HG03095 (cell line): ENCODE results near the gene PDSS2.
"Not testable (repeated sequence)": the region's sequence is repeated elsewhere in the genome, so short reads cannot be mapped to it uniquely, and the experiment has no call there.

Experiments
- ATAC-seq: cut with Tn5 transposase; IDR thresholded peaks from one replicate; pipeline ENCODE4 v1.9.1; 2021; ENCODE audit warnings: moderate library complexity; ENCODE audit not compliant: unreplicated experiment

Gene PDSS2

GRCh38 chr6:107280001-107280400 lies 179.4 kb downstream of the PDSS2 start:
- ATAC-seq = not testable (repeated sequence)

DNA sequence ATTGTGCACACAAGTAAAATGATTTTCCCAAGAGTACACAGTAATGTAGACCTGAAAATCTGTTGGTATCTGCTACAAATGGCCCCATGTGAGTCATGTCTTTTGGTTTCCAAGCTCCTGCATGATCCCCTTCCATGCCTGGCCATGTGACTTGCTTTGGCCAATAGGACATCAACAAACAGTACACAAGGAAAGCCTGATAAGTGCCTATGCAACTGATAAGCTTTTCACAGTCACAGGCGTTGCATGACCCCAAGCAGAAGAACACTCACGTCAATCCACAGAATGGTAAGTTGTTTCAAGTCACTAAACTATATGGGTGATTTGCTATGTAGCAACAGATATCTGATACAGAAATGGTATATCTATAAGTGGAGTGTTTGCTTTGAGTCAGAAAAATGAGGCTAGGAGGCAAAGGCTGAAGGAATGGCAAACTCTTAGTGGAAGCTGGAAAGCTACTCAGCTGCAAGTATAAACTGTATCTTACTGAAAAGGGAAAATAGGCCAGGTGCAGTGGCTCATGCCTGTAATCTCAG lies 184.0 kb downstream of the PDSS2 start:
- ATAC-seq = no peak

DNA sequence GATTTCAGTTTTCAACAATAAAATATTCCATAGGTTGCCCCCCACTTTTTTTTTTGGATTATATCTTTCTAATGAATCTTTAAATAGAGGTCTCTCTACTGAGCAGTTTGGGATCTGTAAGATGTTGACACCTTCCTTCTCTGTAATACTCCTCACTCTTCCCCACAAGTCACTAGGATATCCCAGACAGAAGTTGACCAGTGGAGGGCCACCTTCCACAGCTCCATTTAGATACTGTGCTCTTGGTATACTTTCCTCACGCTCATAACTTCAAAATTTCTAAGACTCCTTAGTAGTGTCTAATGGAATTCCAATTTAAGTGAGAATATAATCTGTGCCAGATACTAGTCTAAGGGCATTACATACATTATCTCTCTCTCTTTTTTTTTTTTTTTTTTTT lies 185.1 kb downstream of the PDSS2 start:
- ATAC-seq = no peak

DNA sequence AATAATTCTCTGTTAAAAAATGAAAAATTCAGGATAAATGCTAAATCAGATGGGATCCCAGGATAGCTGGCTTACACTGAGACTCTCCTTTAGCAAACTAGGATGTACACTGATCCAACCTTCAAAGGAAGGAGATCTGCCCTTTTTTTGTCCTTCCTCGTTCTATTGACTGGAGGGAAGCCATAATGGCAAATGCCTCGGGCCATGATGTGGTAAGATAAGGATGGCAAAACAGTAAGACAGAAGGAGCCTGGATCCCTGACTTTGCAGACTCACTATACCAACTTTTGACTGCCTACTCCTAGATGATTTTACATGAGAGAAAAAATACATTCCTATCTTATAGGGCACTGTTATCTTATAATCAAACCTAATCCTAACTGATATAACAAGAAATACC lies 187.1 kb downstream of the PDSS2 start:
- no peak for ATAC-seq

GRCh38 chr6:107271208-107271790 lies 188.1 kb downstream of the PDSS2 start:
- no peak for ATAC-seq

GRCh38 chr6:107267634-107268033 lies 191.7 kb downstream of the PDSS2 start:
- no peak for ATAC-seq

DNA sequence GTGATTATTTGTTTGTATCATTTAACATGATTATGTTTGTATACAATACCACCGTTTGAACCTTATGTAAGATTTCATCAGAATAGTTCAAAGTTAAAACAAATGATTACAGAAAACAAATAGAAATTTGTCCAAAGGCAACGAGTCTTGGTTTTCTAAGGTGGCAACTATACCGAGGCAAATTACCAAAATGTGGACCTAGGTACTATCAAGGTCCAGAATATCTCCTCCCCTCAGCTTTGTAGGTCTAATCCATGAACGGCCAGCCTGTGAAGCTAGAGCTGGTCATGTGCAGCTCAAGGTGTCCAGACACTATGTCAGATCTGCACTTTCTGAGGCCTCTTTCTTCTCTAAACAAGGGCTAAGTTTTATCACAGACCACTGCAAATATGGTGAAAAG lies 192.4 kb downstream of the PDSS2 start:
- no peak for ATAC-seq

- no peak for ATAC-seq
Measured at GRCh38 chr6:107266563-107266962, 192.8 kb downstream of the PDSS2 start.

DNA sequence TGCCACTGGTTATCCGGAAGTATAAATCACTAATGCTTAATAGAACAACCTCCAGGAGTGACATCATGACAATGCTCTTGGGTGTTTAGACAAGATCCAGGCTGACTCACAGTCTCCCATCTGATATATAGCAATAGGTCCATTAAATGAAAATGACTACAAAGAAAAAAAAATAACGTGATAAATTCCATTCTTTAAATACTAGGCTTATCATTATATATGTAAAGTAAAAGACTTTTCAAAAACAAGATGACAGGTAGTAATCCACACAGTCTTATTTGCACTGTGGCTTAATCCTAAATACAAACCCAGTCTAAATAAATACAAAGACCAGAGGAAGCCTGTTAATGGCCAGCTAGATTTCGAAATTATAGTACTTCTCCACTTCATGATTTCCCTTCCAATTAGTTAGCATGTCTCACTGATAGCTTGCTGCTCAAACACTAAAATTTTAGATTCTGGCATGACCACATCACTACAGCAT lies 195.0 kb downstream of the PDSS2 start:
- no peak for ATAC-seq

DNA sequence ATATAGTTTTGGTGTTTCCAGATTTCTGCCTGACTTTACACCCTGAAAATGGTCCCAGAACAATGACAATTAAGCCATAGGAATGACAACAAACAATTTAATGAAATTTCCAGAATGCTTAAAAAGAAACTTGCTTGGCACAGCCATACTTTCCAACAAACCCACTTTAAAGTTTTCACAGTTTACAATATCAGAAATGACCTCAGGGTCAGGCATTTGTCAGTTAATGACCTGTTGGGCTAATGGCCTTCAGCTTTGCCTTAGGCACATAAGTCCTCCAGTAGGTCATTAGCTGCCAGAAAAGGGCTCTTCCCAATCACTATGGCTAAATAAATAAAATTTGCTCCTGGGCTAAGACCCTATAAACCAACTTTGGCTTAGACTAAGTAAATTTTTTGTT lies 199.4 kb downstream of the PDSS2 start:
- ATAC-seq = no peak

- no peak for ATAC-seq
Measured at GRCh38 chr6:107248147-107248546, 211.2 kb downstream of the PDSS2 start.

- no peak for ATAC-seq
Measured at GRCh38 chr6:107246972-107247615, 212.3 kb downstream of the PDSS2 start.

- ATAC-seq = no peak
Measured at GRCh38 chr6:107246249-107246971, 213.0 kb downstream of the PDSS2 start.

- ATAC-seq = no peak
Measured at GRCh38 chr6:107244742-107245480, 214.5 kb downstream of the PDSS2 start.

- no peak for ATAC-seq
Measured at GRCh38 chr6:107244082-107244741, 215.2 kb downstream of the PDSS2 start.

- ATAC-seq = no peak
Measured at GRCh38 chr6:107243471-107243870, 215.9 kb downstream of the PDSS2 start.

- ATAC-seq = no peak
Measured at GRCh38 chr6:107237992-107238660, 221.2 kb downstream of the PDSS2 start.

DNA sequence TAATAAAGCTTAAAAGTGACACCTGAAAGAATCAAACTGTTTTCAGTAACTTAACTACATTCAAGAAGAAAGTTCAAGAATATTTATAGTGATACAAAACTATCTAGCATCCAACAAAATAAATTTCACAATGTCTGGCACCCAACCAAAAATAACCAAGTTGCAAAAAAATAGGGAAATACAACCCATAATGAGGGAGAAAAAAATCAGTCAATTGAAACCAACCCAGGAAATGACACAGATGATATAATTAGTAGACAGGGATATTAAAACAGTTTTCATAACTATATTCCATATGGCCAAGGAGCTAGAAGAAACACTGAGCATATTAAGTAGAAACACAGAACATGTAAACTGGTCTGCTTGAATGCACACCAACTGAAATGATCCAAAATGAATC lies 223.9 kb downstream of the PDSS2 start:
- ATAC-seq = no peak

DNA sequence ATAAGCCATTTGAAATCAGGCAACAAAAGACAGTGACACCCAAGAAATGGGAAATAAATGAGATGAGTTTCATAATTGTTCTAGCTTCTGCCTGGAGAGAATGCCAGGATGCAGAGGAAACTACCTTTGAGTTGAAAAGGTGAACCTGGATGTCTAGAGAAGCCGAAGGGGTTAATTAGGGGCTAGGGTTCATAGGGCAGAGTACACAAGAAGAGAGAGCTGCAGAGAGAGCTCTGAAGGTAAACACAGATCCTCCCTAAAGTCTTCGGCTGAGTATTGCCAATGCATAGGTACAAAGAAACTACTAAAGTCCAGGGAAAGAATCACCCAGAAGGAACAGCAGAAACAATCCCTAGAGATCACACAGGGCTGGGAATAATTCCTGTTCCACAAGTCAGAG lies 224.4 kb downstream of the PDSS2 start:
- no peak for ATAC-seq

DNA sequence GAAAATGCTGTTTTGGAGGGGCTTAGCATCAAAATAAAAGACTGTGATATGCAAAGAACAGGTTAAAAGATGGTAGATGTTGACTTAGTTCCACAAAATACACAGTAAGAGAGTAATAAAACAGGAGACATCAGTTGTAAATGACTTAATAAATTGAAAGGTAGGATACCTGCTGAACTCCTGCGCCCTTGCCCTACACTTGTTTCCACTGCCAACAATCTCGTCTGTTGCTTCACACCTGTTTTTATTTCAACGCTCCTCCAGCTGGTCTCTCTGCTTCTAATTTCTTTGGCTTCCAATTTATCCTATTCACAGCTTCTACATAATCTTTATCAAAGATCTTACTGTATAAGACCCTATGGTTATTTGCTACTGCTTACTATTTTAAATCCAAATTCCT lies 228.1 kb downstream of the PDSS2 start:
- ATAC-seq = no peak
